A549 treated with CpdA at 1 μM for 4 hours (cell line): Measurements from ENCODE around the gene OR5AS1. TPM values are rescaled to one million over a fixed set of nuclear protein-coding genes. Genes with fewer than 3 reads are reported as not detected.

Experiments used
- total RNA-seq: library from RNA; stranded (reverse); fragments of 200-300 nt; extraction: Qiagen RNA extraction; gene quantifications from 5 replicates; pipeline ENCODE4 v1.2.3, GENCODE V29; 2022; ENCODE audit warnings: low read depth

OR5AS1 gene
- not detected in 5 replicates for total RNA-seq

GRCh38 chr11:56027354-56027753, at the start of gene OR5AS1:
Gene OR5AS1 (plus strand): TSS chr11:56027654. CDS start chr11:56030419, 2,765 bp downstream.

GRCh38 chr11:55994525-55994924, 32.9 kb upstream of the OR5AS1 start, which contains the start of gene OR5F1:
Gene OR5F1 (minus strand): TSS chr11:55994625. CDS start chr11:55994625, 0 bp downstream.

Other genes with a start within 250 kb of the OR5AS1 start
- not detected in 5 replicates for gene OR5D14, start 232.1 kb upstream of the OR5AS1 start, total RNA-seq
- gene OR5L1, start 216.3 kb upstream of the OR5AS1 start, total RNA-seq = not detected in 5 replicates
- not detected in 5 replicates for gene OR5D18, start 208.0 kb upstream of the OR5AS1 start, total RNA-seq
- gene OR5L2, start 200.4 kb upstream of the OR5AS1 start, total RNA-seq = not detected in 5 replicates
- gene OR5D16, start 188.9 kb upstream of the OR5AS1 start, total RNA-seq = not detected in 5 replicates
- gene TRIM51, start 144.4 kb upstream of the OR5AS1 start, total RNA-seq = not detected in 5 replicates
- gene OR5W2, start 113.1 kb upstream of the OR5AS1 start, total RNA-seq = not detected in 5 replicates
- gene OR5I1, start 91.3 kb upstream of the OR5AS1 start, total RNA-seq = not detected in 5 replicates
- not detected in 5 replicates for gene OR10AG1, start 57.7 kb upstream of the OR5AS1 start, total RNA-seq
- not detected in 5 replicates for gene OR5F1, start 33.0 kb upstream of the OR5AS1 start, total RNA-seq
- gene OR8I2, start 65.7 kb downstream of the OR5AS1 start, total RNA-seq = not detected in 5 replicates
- gene OR8H2, start 76.0 kb downstream of the OR5AS1 start, total RNA-seq = not detected in 5 replicates
- not detected in 5 replicates for gene OR8H3, start 94.7 kb downstream of the OR5AS1 start, total RNA-seq
- gene OR8J3, start 112.5 kb downstream of the OR5AS1 start, total RNA-seq = not detected in 5 replicates
- gene OR8K5, start 132.7 kb downstream of the OR5AS1 start, total RNA-seq = not detected in 5 replicates
- gene OR5J2, start 149.0 kb downstream of the OR5AS1 start, total RNA-seq = not detected in 5 replicates
- not detected in 5 replicates for gene OR5T2, start 206.6 kb downstream of the OR5AS1 start, total RNA-seq
- not detected in 5 replicates for gene OR5T3, start 224.6 kb downstream of the OR5AS1 start, total RNA-seq
- gene OR5T1, start 246.5 kb downstream of the OR5AS1 start, total RNA-seq = not detected in 5 replicates